Measurements from ENCODE around the gene LRRC4B. TPM values are rescaled to one million over a fixed set of nuclear protein-coding genes. Genes with fewer than 3 reads are reported as not detected.

The LRRC4B gene
- total and polyA plus RNA-seq, 2 of the 13 experiments (the other 11 are each of a cell fraction or from before 2014, with no cell fraction given): not detected

- no peak for TF ChIP-seq KMT2A (CRISPR knock-in tag; IDR thresholded peaks at IDR 0.05)
- no peak for TF ChIP-seq AFF4 (CRISPR knock-in tag; IDR thresholded peaks at IDR 0.05)
- peak; percentile 46 for TF ChIP-seq NFYB (CRISPR knock-in tag; IDR thresholded peaks at IDR 0.05)
- TF ChIP-seq ZFP41 (CRISPR knock-in tag; IDR thresholded peaks at IDR 0.05; ENCODE audit: borderline replicate concordance): no peak
- no peak for TF ChIP-seq DMAP1 (CRISPR knock-in tag; IDR thresholded peaks at IDR 0.05)
- TF ChIP-seq ARNTL (CRISPR knock-in tag; IDR thresholded peaks at IDR 0.05): no peak
- no peak for TF ChIP-seq NFIB (CRISPR knock-in tag; IDR thresholded peaks at IDR 0.05; ENCODE audit: borderline replicate concordance)
- no peak for TF ChIP-seq XBP1 (CRISPR knock-in tag; IDR thresholded peaks at IDR 0.05)
- no peak for TF ChIP-seq ZNF382 (CRISPR knock-in tag; IDR thresholded peaks at IDR 0.05; ENCODE audit: borderline replicate concordance)
- TF ChIP-seq ZNF720 (CRISPR knock-in tag; IDR thresholded peaks at IDR 0.05): no peak
- TF ChIP-seq ATAD3A (CRISPR knock-in tag; IDR thresholded peaks at IDR 0.05): no peak
- no peak for TF ChIP-seq MZF1 (CRISPR knock-in tag; IDR thresholded peaks at IDR 0.05; ENCODE audit: borderline replicate concordance)
- no peak for TF ChIP-seq NCOA2 (CRISPR knock-in tag; IDR thresholded peaks at IDR 0.05)
- TF ChIP-seq MYNN (CRISPR knock-in tag; IDR thresholded peaks at IDR 0.05; ENCODE audit: low read depth): no peak
- TF ChIP-seq ZNF124 (CRISPR knock-in tag; IDR thresholded peaks at IDR 0.05): no peak
- no peak for TF ChIP-seq ZHX2 (IDR thresholded peaks at IDR 0.05; ENCODE audit: low read depth)
- TF ChIP-seq ZHX2 (CRISPR knock-in tag; IDR thresholded peaks at IDR 0.05; ENCODE audit: borderline replicate concordance): no peak
- 0 out of 2 replicates have a peak, but pooled peaks have one; percentile 20 for TF ChIP-seq HOXA3 (CRISPR knock-in tag; IDR thresholded peaks at IDR 0.05)
- no peak for TF ChIP-seq ATRX (CRISPR knock-in tag; IDR thresholded peaks at IDR 0.05; ENCODE audit: borderline replicate concordance)
- peak; percentile 96 for TF ChIP-seq CREB1 (IDR thresholded peaks at IDR 0.05)
- TF ChIP-seq CREB1 (CRISPR knock-in tag; IDR thresholded peaks at IDR 0.05): peak; percentile 70
Measured at GRCh38 chr19:50607874-50608785, 39.9 kb upstream of the LRRC4B start (continued).

Measured in HepG2 (cell line).